HK-2 (cell line): ENCODE data around the gene CEACAM4.
A peak's percentile ranks its signal among the peaks of the same experiment; 100 is the strongest.
"Not testable (repeated sequence)": the region's sequence is repeated elsewhere in the genome, so short reads cannot be mapped to it uniquely, and the experiment has no call there.

Experiments
- DNase-seq: peaks from one replicate; pipeline ENCODE4 v3.0.0-alpha.2; 2018; ENCODE audit not compliant: unreplicated experiment

Gene CEACAM4

GRCh38 chr19:41626877-41627276 lies at the start of gene CEACAM4:
TSS of gene CEACAM4 (minus strand) at chr19:41627074. CDS start at chr19:41626963, 111 bp downstream.
- no peak for DNase-seq

GRCh38 chr19:41671486-41671885 lies 44.6 kb upstream of the CEACAM4 start:
- DNase-seq = no peak

GRCh38 chr19:41670755-41671154 lies 43.9 kb upstream of the CEACAM4 start:
- no peak for DNase-seq

GRCh38 chr19:41668315-41668714 lies 41.4 kb upstream of the CEACAM4 start:
- DNase-seq = no peak

GRCh38 chr19:41666075-41666474 lies 39.2 kb upstream of the CEACAM4 start:
- no peak for DNase-seq

GRCh38 chr19:41657157-41657556 lies 30.3 kb upstream of the CEACAM4 start:
- DNase-seq = no peak

GRCh38 chr19:41656756-41657155 lies 29.9 kb upstream of the CEACAM4 start:
- not testable (repeated sequence) for DNase-seq

GRCh38 chr19:41652250-41652649 lies 25.4 kb upstream of the CEACAM4 start:
- DNase-seq = no peak

- no peak for DNase-seq
These were observed 23.0 kb upstream of the CEACAM4 start for GRCh38 chr19:41649827-41650226.

- DNase-seq = no peak
These were observed 19.8 kb upstream of the CEACAM4 start for GRCh38 chr19:41646589-41647204.

GRCh38 chr19:41641879-41642485 lies 15.1 kb upstream of the CEACAM4 start:
- peak; percentile 58 for DNase-seq

- DNase-seq = no peak
These were observed 11.8 kb upstream of the CEACAM4 start for GRCh38 chr19:41638641-41639081.

GRCh38 chr19:41637484-41637883 lies 10.6 kb upstream of the CEACAM4 start:
- DNase-seq = no peak

- DNase-seq = no peak
These were observed 1.2 kb upstream of the CEACAM4 start for GRCh38 chr19:41627966-41628675.

GRCh38 chr19:41626278-41626677 lies 596 bp downstream of the CEACAM4 start:
- no peak for DNase-seq

- no peak for DNase-seq
These were observed 1.9 kb downstream of the CEACAM4 start for GRCh38 chr19:41624937-41625336.

GRCh38 chr19:41624515-41624914 lies 2.4 kb downstream of the CEACAM4 start:
- DNase-seq = no peak

- no peak for DNase-seq
These were observed 3.5 kb downstream of the CEACAM4 start for GRCh38 chr19:41623360-41623759.

- no peak for DNase-seq
These were observed 5.2 kb downstream of the CEACAM4 start for GRCh38 chr19:41621654-41622053.

- no peak for DNase-seq
These were observed 5.6 kb downstream of the CEACAM4 start for GRCh38 chr19:41621226-41621625.

GRCh38 chr19:41620171-41620570 lies 6.7 kb downstream of the CEACAM4 start:
- DNase-seq = no peak

GRCh38 chr19:41619018-41619556 lies 7.8 kb downstream of the CEACAM4 start:
- no peak for DNase-seq
